BJ (cell line): Measurements from ENCODE around the gene TRMT5. TPM values are rescaled to one million over a fixed set of nuclear protein-coding genes. Genes with fewer than 3 reads are reported as not detected.

Experiments
- CTCF ChIA-PET: fragments of 350-600 bp; formaldehyde crosslinking; extraction: SDS; loops from one replicate; lab custom pipeline; 2021; ENCODE audit warnings: antibody characterized with exemption, inconsistent platforms; lab: Yijun Ruan, JAX
- POLR2A ChIA-PET: fragments of 300-600 bp; sonication (Branson Sonifier 250); formaldehyde crosslinking; extraction: SDS; loops from one replicate; lab custom pipeline; 2021; ENCODE audit warnings: antibody characterized with exemption; lab: Charles Lee
- DNase-seq: peaks from one replicate; pipeline ENCODE4 v3.0.0-alpha.2; 2011; ENCODE audit warnings: low read depth
- H3K27me3 ChIP-seq: 2 replicates; pipeline ENCODE4 v1.6.0; 2011; ENCODE audit warnings: low read length; ENCODE audit not compliant: control insufficient read depth, insufficient read depth
- H3K36me3 ChIP-seq: 2 replicates; pipeline ENCODE4 v1.5.1; 2011; ENCODE audit warnings: low read length; ENCODE audit not compliant: control insufficient read depth, insufficient read depth
- H3K4me3 ChIP-seq: 2 replicates; pipeline ENCODE4 v1.5.1; 2011; ENCODE audit warnings: low read depth, mild to moderate bottlenecking, control low read depth, low read length
- polyA plus RNA-seq: library from polyadenylated mRNA; depleted of rRNA; stranded (reverse); fragments of >200 nt; gene quantifications from 2 replicates; pipeline ENCODE4 v1.2.3, GENCODE V29; 2011
- TF ChIP-seq, protein P1 (sequence below): IDR thresholded peaks from 2 replicates; pipeline ENCODE4 v1.5.1; 2011; ENCODE audit warnings: low read depth, mild to moderate bottlenecking, control low read depth, inconsistent platforms, low read length, moderate library complexity; ENCODE audit not compliant: insufficient read depth

Gene TRMT5
- polyA plus RNA-seq, 1 experiment = 3.0 TPM

DNA sequence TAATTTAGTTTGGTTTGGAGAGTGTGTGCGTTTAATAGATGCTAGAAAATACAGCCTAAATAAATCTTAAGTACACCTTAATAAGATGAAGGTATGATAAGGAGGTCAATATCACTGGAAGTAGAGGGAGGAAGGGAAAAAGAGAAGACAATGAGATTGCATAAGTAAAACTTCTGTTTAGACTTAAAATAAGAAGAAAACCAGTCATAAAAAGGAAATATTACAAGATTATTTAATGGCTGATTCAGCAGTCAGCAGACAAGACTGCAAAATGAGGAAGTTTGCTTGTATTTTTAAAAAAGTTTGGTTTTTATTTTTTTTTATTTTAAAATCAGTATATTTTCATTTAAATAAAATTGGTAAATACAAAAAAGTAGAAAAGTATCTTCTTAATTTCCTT lies 3.3 kb upstream of the TRMT5 start:
- CTCF ChIA-PET = no interaction called here
- TF ChIP-seq, protein P1, sequence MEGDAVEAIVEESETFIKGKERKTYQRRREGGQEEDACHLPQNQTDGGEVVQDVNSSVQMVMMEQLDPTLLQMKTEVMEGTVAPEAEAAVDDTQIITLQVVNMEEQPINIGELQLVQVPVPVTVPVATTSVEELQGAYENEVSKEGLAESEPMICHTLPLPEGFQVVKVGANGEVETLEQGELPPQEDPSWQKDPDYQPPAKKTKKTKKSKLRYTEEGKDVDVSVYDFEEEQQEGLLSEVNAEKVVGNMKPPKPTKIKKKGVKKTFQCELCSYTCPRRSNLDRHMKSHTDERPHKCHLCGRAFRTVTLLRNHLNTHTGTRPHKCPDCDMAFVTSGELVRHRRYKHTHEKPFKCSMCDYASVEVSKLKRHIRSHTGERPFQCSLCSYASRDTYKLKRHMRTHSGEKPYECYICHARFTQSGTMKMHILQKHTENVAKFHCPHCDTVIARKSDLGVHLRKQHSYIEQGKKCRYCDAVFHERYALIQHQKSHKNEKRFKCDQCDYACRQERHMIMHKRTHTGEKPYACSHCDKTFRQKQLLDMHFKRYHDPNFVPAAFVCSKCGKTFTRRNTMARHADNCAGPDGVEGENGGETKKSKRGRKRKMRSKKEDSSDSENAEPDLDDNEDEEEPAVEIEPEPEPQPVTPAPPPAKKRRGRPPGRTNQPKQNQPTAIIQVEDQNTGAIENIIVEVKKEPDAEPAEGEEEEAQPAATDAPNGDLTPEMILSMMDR = no peak
- POLR2A ChIA-PET = no interaction called here

DNA sequence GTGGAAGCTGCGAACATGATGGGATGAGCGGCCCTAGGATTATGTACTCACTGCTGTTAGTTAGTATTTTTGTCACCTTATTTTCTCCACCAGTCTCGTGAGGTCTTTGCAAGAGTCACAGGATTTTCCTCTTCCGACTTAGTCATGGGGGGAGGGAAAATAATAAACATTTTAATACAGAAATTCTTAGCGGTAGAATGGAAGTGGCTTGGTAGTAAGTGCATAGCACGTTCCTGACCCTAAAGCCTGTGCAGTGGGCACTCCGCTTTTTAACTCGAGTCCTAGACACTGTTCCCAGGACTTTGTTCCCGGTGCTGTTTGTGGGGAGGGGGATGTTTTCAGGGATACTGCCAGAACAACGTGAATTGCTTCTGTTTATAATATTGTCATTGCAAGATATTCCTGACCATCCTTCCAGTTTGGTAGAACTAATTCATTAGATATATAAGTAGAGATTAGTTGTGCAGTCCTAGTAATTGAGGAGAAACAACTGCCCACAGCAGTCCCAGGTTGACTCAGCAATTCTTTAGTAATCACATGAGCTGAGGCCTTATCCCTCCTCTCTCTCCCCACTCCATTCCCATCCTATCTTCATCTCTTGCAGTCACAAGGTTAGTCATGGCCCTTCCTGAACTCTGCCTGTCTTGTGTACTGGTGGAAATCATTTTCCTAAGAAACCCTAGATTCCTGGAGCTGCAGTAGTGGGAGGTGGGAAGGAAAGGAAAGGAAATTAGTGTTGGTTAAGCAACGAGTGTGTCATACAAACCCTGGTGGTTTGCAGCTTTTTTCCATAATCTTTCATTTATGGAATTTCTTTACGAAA lies 965 bp upstream of the TRMT5 start:
- peak; percentile 50 for DNase-seq
- TF ChIP-seq, protein P1 = no peak
- Histone ChIP-seq H3K36me3 (peaks cover 4% of the 10 kb centered on the region), H3K4me3 (peak overlapping the region; percentile 77), H3K27me3 (no peaks in the 10 kb centered on the region)
- CTCF ChIA-PET = interaction anchor here (0.6 to 1.1 kb wide), 6 partner anchors 14 to 340 kb away, joined by 3 read pairs; no protein-coding TSS in a partner anchor
- POLR2A ChIA-PET = interaction anchor here (0.6 to 1.0 kb wide), 3 partner anchors 208 to 585 kb away, joined by 3 to 11 read pairs (median 4); partner anchors contain the start of gene SIX4

More for the DNA sequence above, 3.3 kb upstream of the TRMT5 start:
- Histone ChIP-seq H3K36me3 (peaks cover 9% of the 10 kb centered on the region), H3K4me3 (no peak overlapping the region), H3K27me3 (no peaks in the 10 kb centered on the region)
- no peak for DNase-seq

DNA sequence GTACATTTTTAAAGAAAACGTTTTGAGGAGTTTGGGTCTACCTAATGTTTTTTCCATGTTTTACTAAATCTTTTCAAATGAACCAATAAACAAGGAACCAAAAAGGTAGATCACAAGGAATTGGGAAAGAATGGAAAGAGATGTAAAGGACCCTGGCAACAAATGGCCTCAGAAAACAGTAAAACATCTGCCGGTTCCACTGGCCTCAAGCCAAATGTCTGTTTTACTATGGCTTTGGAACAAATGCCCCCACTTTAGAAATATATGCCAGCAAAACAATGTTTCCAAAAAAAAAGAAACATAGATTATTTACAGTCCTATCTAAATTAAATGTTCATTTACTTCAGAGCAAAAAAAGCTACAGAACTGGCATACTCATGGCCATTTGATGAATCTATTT lies 3.0 kb downstream of the TRMT5 start:
- ChIA-PET CTCF (interaction anchor here (1.0 kb wide), 1 partner anchor 14 kb away, joined by 3 read pairs; no protein-coding TSS in a partner anchor), POLR2A (no interaction called here)
- Histone ChIP-seq H3K27me3 (no peaks in the 10 kb centered on the region), H3K36me3 (peaks cover 1% of the 10 kb centered on the region; the same call in 1 of the 2 replicates), H3K4me3 (no peak overlapping the region)
- no peak for DNase-seq
- TF ChIP-seq, protein P1 = no peak

DNA sequence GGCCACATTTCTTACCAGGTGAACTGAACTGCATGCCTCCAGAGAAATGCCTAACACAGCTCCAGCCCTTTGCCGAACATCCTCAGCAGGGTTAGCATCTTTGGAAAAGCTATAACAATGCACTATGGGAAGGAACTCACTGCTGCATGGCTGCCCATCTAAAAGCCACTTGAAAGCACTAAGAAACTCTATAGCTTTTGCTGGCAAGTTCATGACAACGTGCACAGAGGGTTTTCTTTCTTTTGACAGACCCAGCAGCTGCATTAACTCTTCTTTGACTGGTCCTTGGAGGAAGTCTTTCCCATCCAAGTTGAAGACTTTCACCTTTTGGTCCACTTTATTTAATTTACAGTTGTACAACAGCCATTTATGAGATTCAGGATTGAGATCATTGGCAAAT lies 5.3 kb downstream of the TRMT5 start:
- POLR2A ChIA-PET = no interaction called here
- TF ChIP-seq, protein P1 = no peak
- Histone ChIP-seq H3K27me3 (no peaks in the 10 kb centered on the region), H3K4me3 (no peak overlapping the region), H3K36me3 (peaks cover 1% of the 10 kb centered on the region; the same call in 1 of the 2 replicates)
- DNase-seq = no peak
- CTCF ChIA-PET = no interaction called here

DNA sequence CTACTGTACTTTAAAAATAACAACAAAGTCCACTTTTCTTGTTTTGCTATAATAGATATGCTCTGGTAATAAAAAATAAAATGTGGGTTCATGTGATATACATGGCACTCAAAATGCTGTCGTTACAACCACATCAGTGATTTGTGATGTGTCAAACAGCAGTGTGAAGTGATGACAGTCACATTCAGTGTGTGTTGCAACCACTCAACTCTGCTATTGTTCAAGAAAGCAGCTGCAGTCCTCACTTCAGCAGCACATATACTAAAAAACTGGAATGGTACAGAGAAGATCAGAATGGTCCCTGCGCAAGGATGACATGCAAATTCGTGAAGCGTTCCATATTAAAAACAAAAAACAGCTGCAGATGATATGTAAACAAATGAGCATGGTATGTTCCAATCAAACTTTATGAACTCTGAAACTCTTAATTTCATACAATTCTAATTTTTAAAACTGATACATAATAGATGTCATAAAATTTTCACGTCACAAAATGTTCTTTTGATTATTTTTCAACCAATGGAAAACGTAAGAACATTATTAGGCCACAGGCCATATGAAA lies 6.7 kb downstream of the TRMT5 start:
- Histone ChIP-seq H3K36me3 (peaks cover 1% of the 10 kb centered on the region; the same call in 1 of the 2 replicates), H3K27me3 (no peaks in the 10 kb centered on the region), H3K4me3 (no peak overlapping the region)
- no peak for DNase-seq
- CTCF ChIA-PET = no interaction called here
- POLR2A ChIA-PET = no interaction called here
- TF ChIP-seq, protein P1 = no peak
